Endothelial cell of umbilical vein (primary cell): ENCODE results near the gene CACNA2D3. TPM values are rescaled to one million over a fixed set of nuclear protein-coding genes. Genes with fewer than 3 reads are reported as not detected.

Source experiments
- BruUV-seq: library from RNA; stranded (reverse); fragments of 400-500 nt; replicated peaks from 2 replicates; lab custom pipeline; 2021; lab: Mats Ljungman, UMichigan
- CTCF ChIA-PET: fragments of 300-600, 350-600 bp; sonication (Branson Sonifier 250); formaldehyde crosslinking; loops from one replicate; lab custom pipeline; 2021; ENCODE audit warnings: antibody characterized with exemption, inconsistent platforms; lab: Charles Lee
- POLR2A ChIA-PET: fragments of 300-600, 350-600 bp; sonication (Branson Sonifier 250); formaldehyde crosslinking; loops from one replicate; lab custom pipeline; 2021; ENCODE audit warnings: antibody characterized with exemption, inconsistent platforms; lab: Charles Lee
- DNase-seq: peaks from one replicate; pipeline ENCODE4 v3.0.0-alpha.2; 2011; ENCODE audit warnings: low read depth, low spot score
- FAIRE-seq: peaks from 2 replicates; lab custom pipeline; 2011; peaks lifted over from hg19 to GRCh38; lab: Jason Lieb, UNC
- H2AFZ ChIP-seq: 2 replicates; pipeline ENCODE4 v1.6.0; 2012; ENCODE audit warnings: low read depth, low read length, control low read depth, inconsistent platforms
- H3K27ac ChIP-seq: 2 replicates; pipeline ENCODE4 v1.5.1; 2011; ENCODE audit warnings: low read depth, mild to moderate bottlenecking, control low read depth, low read length, moderate library complexity; ENCODE audit not compliant: insufficient read depth
- H3K27me3 ChIP-seq, 2 experiments: 2 replicates each; pipeline versions ENCODE4 v1.6.0 to v1.6.1; 2011; ENCODE audit warnings: low read length in 2 of 2, mixed read lengths in 1 of 2; ENCODE audit not compliant: control insufficient read depth in 2 of 2, insufficient read depth in 2 of 2
- H3K36me3 ChIP-seq, 2 experiments: 2 replicates in 1 of 2; 3 replicates in 1 of 2; pipeline ENCODE4 v1.5.1; 2011; ENCODE audit warnings: low read length in 2 of 2, mild to moderate bottlenecking in 1 of 2, moderate library complexity in 1 of 2; ENCODE audit not compliant: control insufficient read depth in 2 of 2, insufficient read depth in 2 of 2; ENCODE audit errors: extremely low read depth in 1 of 2
- H3K4me1 ChIP-seq: 3 replicates; pipeline ENCODE4 v1.5.1; 2011; ENCODE audit warnings: mild to moderate bottlenecking, low read length; ENCODE audit not compliant: control insufficient read depth, insufficient read depth; ENCODE audit errors: extremely low read depth
- H3K4me2 ChIP-seq: 2 replicates; pipeline ENCODE4 v1.6.1; 2011; ENCODE audit warnings: low read length, control low read depth, mixed read lengths; ENCODE audit not compliant: insufficient read depth
- H3K4me3 ChIP-seq, 3 experiments: fragments of 200-600 bp in 1 of 3; sonication (generic), shearing (Covaris generic) in 1 of 3; replicated peaks in 1 of 3; 2 replicates each; pipeline ENCODE4 v1.5.1; 2011 to 2016; ENCODE audit warnings: control low read depth in 3 of 3, low read length in 3 of 3, mild to moderate bottlenecking in 2 of 3, inconsistent platforms in 1 of 3, low read depth in 1 of 3, moderate library complexity in 1 of 3; ENCODE audit not compliant: insufficient read depth in 1 of 3
- H3K79me2 ChIP-seq: 2 replicates; pipeline ENCODE4 v1.6.0; 2012; ENCODE audit warnings: low read length, inconsistent platforms; ENCODE audit not compliant: control insufficient read depth, insufficient read depth
- H3K9ac ChIP-seq: replicated peaks from 2 replicates; pipeline ENCODE3; 2011; ENCODE audit warnings: low read length, control low read depth; ENCODE audit not compliant: insufficient read depth; ENCODE audit errors: extremely low read depth
- H3K9me1 ChIP-seq: replicated peaks from 3 replicates; pipeline ENCODE4 v1.6.0; 2011; ENCODE audit warnings: mild to moderate bottlenecking, low read length; ENCODE audit not compliant: control insufficient read depth, insufficient read depth; ENCODE audit errors: extremely low read depth
- H3K9me3 ChIP-seq: replicated peaks from 2 replicates; pipeline ENCODE4 v1.5.1; 2012; ENCODE audit warnings: low read length, inconsistent platforms; ENCODE audit not compliant: control insufficient read depth, insufficient read depth
- H4K20me1 ChIP-seq: replicated peaks from 2 replicates; pipeline ENCODE3; 2011; ENCODE audit warnings: mild to moderate bottlenecking, low read length; ENCODE audit not compliant: control insufficient read depth, insufficient read depth; ENCODE audit errors: extremely low read depth
- CTCF ChIP-seq, 2 donors: IDR thresholded peaks; 1 replicate in 1 of 2; 2 replicates in 1 of 2; pipeline ENCODE4 v1.5.1; 2011; ENCODE audit warnings: low read length in 2 of 2, mild to moderate bottlenecking in 2 of 2, moderate library complexity in 2 of 2, control low read depth in 1 of 2, inconsistent platforms in 1 of 2, low read depth in 1 of 2; ENCODE audit not compliant: insufficient read depth in 1 of 2; ENCODE audit errors: extremely low read depth in 1 of 2
- EZH2 ChIP-seq: IDR thresholded peaks from 2 replicates; pipeline ENCODE4 v1.6.1; 2012; ENCODE audit warnings: borderline replicate concordance, low read depth, mild to moderate bottlenecking, moderate library complexity, low read length, inconsistent platforms; ENCODE audit not compliant: severe bottlenecking
- FOS ChIP-seq: IDR thresholded peaks from 2 replicates; pipeline ENCODE4 v1.6.1; 2011; ENCODE audit warnings: mild to moderate bottlenecking, low read length, moderate library complexity, borderline replicate concordance; ENCODE audit not compliant: insufficient read depth
- GATA2 ChIP-seq: IDR thresholded peaks from 2 replicates; pipeline ENCODE4 v1.7.0; 2011; ENCODE audit warnings: low read depth, mild to moderate bottlenecking, moderate library complexity, mixed read lengths, low read length; ENCODE audit not compliant: insufficient read length, insufficient read depth
- JUN ChIP-seq: IDR thresholded peaks from 2 replicates; pipeline ENCODE4 v1.6.1; 2011; ENCODE audit warnings: borderline replicate concordance, low read depth; ENCODE audit not compliant: insufficient read length, insufficient read depth
- MAX ChIP-seq: IDR thresholded peaks from 2 replicates; pipeline ENCODE4 v1.6.1; 2011; ENCODE audit not compliant: insufficient read depth, insufficient read length
- MYC ChIP-seq: IDR thresholded peaks from one replicate; pipeline ENCODE4 v1.6.1; 2011; ENCODE audit warnings: mild to moderate bottlenecking, low read depth, low read length
- POLR2A ChIP-seq: IDR thresholded peaks from 2 replicates; pipeline ENCODE4 v1.6.1; 2012; ENCODE audit warnings: low read depth, mild to moderate bottlenecking, control low read depth, low read length
- POLR2AphosphoS5 ChIP-seq: IDR thresholded peaks from 2 replicates; pipeline ENCODE4 v1.6.1; 2012; ENCODE audit warnings: low read depth, mild to moderate bottlenecking, control low read depth, low read length, moderate library complexity; ENCODE audit not compliant: insufficient read depth
- dilution Hi-C: fragments of 300-500 bp; cut with MboI; formaldehyde crosslinking; loops from one replicate; pipeline ENCODE4 v1.15.0; 2019; ENCODE audit warnings: low sequenced_read_pairs; ENCODE audit not compliant: extremely low pct_ligation_motif_present
- intact Hi-C: fragments of 100-400 bp; cut with micrococcal nuclease; formaldehyde crosslinking; loops from one replicate; pipeline ENCODE4 v1.10.0; 2022
- polyA plus RNA-seq, 4 experiments: library from polyadenylated mRNA; depleted of rRNA in 3 of 4; stranded (reverse) in 3 of 4; unstranded in 1 of 4; fragments of >200 nt; gene quantifications; 2 replicates each; pipeline versions ENCODE4 v1.2.1 to v1.2.3, GENCODE V29; 2011 to 2012; ENCODE audit warnings: missing spikeins in 1 of 4
- total RNA-seq: library from RNA; stranded (reverse); gene quantifications from 2 replicates; pipeline ENCODE4 v1.2.3, GENCODE V29; 2021

CACNA2D3 gene
- total and polyA plus RNA-seq, 2 donors (not counting 3 experiments of a cell fraction or from before 2014, with no cell fraction given), result not detected

- FAIRE-seq, result no peak
- no peaks in the 10 kb centered on the region for H3K79me2 ChIP-seq
- dilution Hi-C loops (no loop called here), intact Hi-C loops (no loop called here)
- no TSS peak for BruUV-seq
- ChIA-PET CTCF (no interaction called here), POLR2A (no interaction called here)
- no peak for TF ChIP-seq GATA2
- TF ChIP-seq EZH2, result no peak
- TF ChIP-seq JUN, result no peak
- no peak for TF ChIP-seq POLR2A
- no peak for TF ChIP-seq POLR2AphosphoS5
- TF ChIP-seq CTCF (IDR thresholded peaks at IDR 0.05; ENCODE audit: extremely low read depth in 1 of 2, insufficient read depth in 1 of 2, low read depth in 1 of 2, low read length in 2 of 2), result no peak
- no peak for TF ChIP-seq FOS
- no peak for TF ChIP-seq MAX
- no peak for TF ChIP-seq MYC
- no peak overlapping the region for H3K4me2 ChIP-seq
- no peak overlapping the region for H2AFZ ChIP-seq
- no peaks in the 10 kb centered on the region for H3K4me1 ChIP-seq
- no peaks in the 10 kb centered on the region for H3K9me1 ChIP-seq
- H3K27me3 ChIP-seq, result no peaks in the 10 kb centered on the region
- no peaks in the 10 kb centered on the region for H3K36me3 ChIP-seq
- no peak overlapping the region for H3K9ac ChIP-seq
- DNase-seq, result no peak
- H3K27ac ChIP-seq, result no peak overlapping the region
- H3K9me3 ChIP-seq, result no peaks in the 10 kb centered on the region
- no peak overlapping the region for H3K4me3 ChIP-seq
- no peaks in the 10 kb centered on the region for H4K20me1 ChIP-seq
Measured at GRCh38 chr3:54965746-54966145, 843.4 kb downstream of the CACNA2D3 start.
